NCI-H146 (cell line): ENCODE data around the gene SYNPO2L.
"Not testable (repeated sequence)": the region's sequence is repeated elsewhere in the genome, so short reads cannot be mapped to it uniquely, and the experiment has no call there.

Experiments
- DNase-seq: peaks from one replicate; lab custom pipeline; 2025; lab: John Stamatoyannopoulos, UW

Gene SYNPO2L, protein sequence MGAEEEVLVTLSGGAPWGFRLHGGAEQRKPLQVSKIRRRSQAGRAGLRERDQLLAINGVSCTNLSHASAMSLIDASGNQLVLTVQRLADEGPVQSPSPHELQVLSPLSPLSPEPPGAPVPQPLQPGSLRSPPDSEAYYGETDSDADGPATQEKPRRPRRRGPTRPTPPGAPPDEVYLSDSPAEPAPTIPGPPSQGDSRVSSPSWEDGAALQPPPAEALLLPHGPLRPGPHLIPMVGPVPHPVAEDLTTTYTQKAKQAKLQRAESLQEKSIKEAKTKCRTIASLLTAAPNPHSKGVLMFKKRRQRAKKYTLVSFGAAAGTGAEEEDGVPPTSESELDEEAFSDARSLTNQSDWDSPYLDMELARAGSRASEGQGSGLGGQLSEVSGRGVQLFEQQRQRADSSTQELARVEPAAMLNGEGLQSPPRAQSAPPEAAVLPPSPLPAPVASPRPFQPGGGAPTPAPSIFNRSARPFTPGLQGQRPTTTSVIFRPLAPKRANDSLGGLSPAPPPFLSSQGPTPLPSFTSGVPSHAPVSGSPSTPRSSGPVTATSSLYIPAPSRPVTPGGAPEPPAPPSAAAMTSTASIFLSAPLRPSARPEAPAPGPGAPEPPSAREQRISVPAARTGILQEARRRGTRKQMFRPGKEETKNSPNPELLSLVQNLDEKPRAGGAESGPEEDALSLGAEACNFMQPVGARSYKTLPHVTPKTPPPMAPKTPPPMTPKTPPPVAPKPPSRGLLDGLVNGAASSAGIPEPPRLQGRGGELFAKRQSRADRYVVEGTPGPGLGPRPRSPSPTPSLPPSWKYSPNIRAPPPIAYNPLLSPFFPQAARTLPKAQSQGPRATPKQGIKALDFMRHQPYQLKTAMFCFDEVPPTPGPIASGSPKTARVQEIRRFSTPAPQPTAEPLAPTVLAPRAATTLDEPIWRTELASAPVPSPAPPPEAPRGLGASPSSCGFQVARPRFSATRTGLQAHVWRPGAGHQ

DNA sequence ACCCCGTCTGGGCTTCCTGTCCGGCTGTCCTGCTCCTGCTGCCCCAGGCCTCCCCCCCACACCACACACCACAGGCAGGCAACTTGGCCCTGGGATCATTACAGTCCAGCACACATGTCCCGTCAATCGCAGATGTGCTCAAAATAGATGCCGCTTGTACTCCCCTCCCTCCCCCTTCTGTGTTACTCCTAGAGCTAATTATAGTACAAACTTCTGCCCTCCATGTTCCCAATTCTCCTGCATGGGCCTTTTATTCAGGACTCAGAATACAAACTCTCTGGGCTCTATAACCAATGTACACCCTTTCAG, at the start of gene SYNPO2L:
TSS of gene SYNPO2L (minus strand) at position 40 of the 309 bp plus-strand sequence. CDS start 107 bp downstream, outside the sequence.
- DNase-seq, result no peak

GRCh38 chr10:73703924-73704323, 48.1 kb upstream of the SYNPO2L start:
- DNase-seq, result not testable (repeated sequence)

- not testable (repeated sequence) for DNase-seq
These were observed 43.0 kb upstream of the SYNPO2L start for GRCh38 chr10:73698819-73699218.

DNA sequence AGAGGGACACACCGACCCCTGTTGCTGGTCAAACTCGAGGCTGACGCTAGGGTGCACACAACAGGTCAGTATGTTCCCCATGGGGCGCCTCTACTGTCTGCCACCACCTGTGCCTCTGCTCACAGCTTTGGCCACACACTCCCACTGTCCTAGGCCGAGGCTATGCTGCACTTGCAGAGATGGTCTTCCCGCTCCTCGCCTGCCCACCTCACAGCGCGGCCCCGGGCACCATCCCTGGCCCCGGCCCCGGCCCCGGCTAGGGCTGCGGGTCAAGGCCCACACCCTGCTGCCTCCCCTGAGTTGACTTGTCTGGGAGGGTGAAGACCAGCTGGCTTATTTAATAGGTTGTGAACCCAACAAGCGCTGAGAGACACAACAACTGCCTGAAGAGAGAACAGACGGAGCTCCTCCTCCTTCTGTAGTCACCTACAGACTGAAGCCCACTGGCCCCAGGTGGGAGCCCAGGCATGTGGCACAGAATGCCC, 41.9 kb upstream of the SYNPO2L start, which contains the start of gene AGAP5:
TSS of gene AGAP5 (minus strand) at position 435 of the 485 bp plus-strand sequence. CDS start at position 81, 354 bp downstream.
- not testable (repeated sequence) for DNase-seq

GRCh38 chr10:73695302-73695701, 39.5 kb upstream of the SYNPO2L start:
- not testable (repeated sequence) for DNase-seq

GRCh38 chr10:73690755-73691154, 34.9 kb upstream of the SYNPO2L start:
- not testable (repeated sequence) for DNase-seq

- DNase-seq, result not testable (repeated sequence)
These were observed 33.8 kb upstream of the SYNPO2L start for GRCh38 chr10:73689596-73689995.

DNA sequence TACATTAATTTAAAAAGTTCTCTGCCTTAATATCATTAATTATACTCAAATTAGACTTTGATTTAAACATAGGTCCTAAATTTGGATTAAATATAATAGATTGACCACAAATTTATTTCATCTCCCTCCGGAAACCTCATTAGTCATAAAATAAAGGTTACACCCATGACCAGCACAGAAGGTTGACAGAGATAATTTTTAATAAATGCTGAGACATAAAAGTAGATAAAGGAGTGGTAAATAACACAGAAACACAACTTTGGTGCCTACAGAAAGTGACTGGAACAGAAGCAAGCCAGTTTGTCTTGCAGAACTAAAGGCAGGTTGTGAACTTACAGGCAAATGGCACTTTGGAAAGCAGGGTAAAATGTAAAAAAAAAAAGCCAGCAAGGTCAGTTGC, 31.8 kb upstream of the SYNPO2L start:
- DNase-seq, result not testable (repeated sequence)

GRCh38 chr10:73674546-73674945, 18.7 kb upstream of the SYNPO2L start:
- not testable (repeated sequence) for DNase-seq

GRCh38 chr10:73668378-73668777, 12.5 kb upstream of the SYNPO2L start:
- not testable (repeated sequence) for DNase-seq

DNA sequence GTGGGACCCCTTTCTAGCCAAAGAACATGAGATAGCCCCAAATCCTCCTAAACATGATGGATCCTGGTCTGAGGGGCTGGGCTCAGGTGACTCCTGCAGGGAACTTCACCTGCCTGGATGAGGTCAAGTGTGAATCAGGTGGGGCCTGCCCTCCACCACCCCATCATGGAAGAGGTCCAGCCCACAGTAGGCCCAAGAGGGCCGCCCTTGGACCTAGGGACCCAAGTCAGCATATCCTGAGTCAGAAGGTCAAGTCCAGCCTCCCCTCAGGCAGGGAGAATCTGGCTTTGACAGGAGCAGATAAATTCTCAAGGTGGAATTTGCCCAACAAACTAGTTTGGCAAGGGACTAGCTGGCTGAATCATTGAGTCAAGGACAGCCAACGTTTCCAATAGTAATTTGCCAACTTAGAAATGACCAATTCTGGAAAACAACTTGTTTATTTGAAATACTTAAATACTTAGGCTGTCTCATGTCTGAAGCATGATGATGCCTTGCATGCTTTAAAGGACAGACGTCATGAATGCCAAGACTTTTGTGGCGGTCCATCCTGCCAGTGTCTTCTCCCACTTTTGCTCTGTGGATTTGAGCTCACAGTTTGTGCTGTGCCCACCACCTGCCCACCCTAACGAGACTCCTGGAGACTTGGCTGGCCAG, 10.5 kb upstream of the SYNPO2L start:
- not testable (repeated sequence) for DNase-seq

- DNase-seq, result not testable (repeated sequence)
These were observed 9.8 kb upstream of the SYNPO2L start for GRCh38 chr10:73665581-73665980.

GRCh38 chr10:73664156-73665040, 8.6 kb upstream of the SYNPO2L start:
- not testable (repeated sequence) for DNase-seq

- DNase-seq, result not testable (repeated sequence)
These were observed 7.8 kb upstream of the SYNPO2L start for GRCh38 chr10:73663621-73664020.

- DNase-seq, result not testable (repeated sequence)
These were observed 6.9 kb upstream of the SYNPO2L start for GRCh38 chr10:73662705-73663104.

- DNase-seq, result no peak
These were observed 406 bp downstream of the SYNPO2L start for GRCh38 chr10:73655257-73655989.

GRCh38 chr10:73653701-73654100, 2.1 kb downstream of the SYNPO2L start:
- DNase-seq, result no peak

- no peak for DNase-seq
These were observed 2.6 kb downstream of the SYNPO2L start for GRCh38 chr10:73653195-73653594.

DNA sequence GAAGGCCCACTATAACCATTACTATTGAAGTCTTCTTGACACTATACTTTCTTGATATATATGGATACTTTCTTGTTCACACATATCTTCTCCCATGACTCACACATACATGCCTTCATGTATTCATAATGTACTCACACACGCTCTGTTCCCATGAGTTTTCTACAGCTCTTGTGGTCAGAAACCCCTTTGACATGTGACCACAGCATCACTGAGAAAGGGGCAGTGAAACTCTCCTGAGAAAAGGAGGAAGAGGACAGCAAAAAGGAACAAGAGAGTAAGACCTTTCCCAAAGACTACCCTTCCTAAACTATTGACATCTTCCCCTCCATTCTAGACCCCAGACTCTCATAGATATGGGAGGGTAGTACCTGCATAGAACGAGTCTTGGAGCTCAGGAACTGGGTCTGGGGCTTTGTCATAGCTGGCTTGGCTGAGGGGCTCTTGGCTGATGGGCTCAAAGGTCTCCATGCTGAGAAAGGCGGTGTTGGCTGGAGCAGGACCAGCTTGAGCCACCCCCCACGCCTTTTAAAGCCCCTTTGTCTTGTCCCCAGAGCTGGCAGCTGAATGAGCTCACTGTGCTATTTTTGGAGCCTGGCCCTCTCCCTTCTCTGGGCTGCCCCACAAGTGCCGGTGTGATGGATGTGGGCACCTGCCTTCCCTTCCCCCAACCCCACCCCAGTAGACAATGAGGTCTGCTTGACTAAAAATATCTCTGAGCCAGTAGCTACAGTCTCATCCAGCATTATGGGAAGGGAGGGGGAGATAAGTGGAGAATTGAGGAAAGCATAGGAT, 5.1 kb downstream of the SYNPO2L start:
- no peak for DNase-seq
